DMS53 (cell line): Measurements from ENCODE around the gene RIMS4.

Experiments used
- DNase-seq: peaks from one replicate; lab custom pipeline; 2025; lab: John Stamatoyannopoulos, UW

Gene RIMS4

DNA sequence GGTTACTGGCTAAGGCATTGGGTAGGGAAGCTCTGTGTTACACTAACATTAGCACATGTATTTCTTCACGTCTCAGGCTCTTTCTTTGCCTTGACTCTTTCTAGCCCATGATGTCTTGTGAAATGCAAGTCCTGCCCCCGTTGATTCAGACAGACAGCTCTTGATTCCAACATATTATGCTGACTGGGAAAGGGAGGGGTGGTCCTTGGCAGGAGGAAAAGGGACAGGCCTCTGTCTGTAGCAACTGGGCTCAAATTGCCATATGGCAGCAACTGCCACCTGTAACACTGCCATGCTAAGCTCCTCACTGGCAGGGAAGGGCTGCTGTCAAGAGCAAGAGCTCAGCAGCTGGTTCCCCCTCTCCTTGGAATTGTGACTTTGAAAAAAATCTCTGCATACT lies 70.4 kb downstream of the RIMS4 start:
- no peak for DNase-seq

DNA sequence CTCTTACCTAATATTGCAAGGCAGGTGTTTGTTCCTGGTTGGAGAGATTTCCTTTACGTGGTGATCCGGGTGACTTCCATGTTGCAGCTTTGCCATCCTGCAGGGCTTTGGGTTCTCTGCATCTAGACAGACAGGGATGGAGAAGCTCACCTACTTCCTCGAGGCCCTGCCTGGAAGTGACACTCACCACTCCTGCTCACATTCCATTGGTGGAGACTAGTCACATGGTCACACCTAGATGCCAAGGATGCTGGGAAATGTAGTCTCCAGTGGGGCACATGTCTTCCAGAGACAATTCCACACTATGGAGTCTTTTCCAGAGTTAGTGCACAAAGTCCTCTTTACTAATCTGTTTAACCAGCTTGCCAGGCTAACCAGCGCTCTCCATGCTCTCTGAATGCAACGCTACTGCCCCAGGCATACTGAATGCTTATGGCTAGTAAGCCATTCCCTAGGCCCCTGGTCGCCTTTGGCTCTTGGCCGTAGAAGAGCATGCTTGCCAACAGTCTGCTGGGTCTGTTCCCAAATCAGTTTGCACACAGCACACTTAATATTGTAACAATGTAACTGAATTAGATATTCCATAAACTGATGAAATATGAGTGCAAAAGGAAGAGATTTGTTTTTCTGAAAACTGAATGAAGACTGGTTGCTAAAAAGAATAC lies 71.4 kb downstream of the RIMS4 start:
- DNase-seq, result peak; percentile 94

DNA sequence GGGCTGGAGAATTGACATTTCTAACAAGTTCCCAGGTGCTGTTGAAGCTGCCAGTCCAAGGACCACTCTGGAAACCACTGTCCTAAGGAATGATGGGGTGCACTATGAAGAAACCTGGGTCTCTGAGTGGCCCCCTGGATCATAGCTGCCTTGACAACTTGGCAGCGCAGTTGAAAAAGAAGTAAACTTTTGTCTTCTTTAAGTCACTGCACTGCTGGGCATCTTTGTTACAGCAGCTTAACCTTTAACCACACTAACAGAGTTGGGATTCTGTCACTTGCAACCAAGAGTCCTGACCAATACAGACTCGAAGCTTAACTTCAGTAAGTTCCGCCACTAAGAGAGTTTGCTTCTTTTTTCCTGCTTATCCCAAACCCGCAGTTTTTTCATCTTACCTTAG lies 73.2 kb downstream of the RIMS4 start:
- no peak for DNase-seq

DNA sequence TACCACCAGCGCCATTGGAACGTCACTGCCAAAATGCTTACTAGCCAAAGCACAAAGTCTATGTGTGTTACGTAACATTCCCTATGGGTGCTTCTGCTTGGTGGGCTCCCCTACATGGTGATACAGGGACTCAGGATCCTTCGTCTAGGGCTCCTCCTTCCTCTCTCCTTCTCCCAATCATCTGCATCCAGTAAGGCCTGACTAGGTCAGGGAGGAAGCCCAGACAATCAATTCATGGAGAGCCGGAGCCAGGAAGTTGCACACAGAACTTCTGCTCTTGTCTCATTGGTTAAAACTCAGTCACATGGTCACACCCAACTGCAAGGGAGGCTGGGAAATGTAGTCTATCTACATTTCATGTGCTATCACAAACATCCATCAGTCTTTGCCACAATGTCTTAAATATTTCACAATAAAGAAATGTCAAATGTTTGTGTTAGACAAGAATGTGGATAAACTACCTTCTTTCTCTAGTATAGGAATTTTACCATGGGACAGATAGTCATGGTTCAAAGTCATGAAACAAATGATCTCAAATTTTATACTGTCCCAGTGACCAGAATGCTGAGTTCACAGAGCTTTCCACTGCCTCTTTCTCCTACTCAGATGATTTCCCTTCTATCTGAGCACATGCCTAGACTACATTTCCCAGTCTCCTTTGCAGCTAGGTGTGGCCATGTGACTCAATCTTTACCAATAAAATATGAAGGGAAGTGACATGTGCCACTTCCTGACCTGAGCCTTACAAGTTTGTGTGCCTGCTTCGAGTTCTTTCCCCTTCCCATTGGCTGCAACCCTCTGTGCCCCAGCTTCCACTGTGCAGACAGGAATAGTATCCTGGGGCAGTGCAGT lies 74.0 kb downstream of the RIMS4 start:
- peak; percentile 76 for DNase-seq

DNA sequence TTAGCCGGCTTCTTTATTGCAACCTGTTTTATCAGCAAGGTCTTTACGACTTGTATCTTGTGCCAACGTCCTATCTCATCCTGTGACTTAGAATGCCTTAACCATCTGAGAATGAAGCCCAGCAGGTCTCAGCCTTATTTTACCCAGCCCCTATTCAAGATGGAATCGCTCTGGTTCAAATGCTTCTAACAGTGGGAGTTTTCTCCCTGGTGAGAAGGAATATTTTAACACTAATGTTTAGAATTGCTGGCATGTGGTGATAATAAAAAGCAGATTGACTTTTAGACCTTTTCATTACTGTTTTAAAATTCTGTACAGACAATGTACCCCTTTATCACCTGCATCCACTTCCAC lies 74.6 kb downstream of the RIMS4 start:
- no peak for DNase-seq

DNA sequence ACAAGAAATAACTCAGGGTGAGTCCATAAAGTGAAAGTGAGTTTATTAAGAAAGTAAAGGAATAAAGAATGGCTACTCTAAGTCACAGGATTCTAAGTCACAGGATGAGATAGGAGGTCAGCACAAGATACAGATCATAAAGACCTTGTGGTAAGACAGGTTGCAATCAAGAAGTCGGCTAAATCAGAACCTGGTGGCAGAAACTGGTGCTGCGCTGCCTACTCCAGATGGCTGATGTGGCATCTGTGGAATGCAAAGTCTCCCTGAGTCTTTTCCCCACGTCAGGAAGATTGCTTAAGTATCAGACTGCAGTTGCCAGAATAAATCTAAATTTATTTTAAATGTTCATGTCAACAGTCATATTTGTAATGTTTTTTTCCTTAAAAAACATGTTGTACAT lies 75.4 kb downstream of the RIMS4 start:
- DNase-seq, result peak; percentile 24

DNA sequence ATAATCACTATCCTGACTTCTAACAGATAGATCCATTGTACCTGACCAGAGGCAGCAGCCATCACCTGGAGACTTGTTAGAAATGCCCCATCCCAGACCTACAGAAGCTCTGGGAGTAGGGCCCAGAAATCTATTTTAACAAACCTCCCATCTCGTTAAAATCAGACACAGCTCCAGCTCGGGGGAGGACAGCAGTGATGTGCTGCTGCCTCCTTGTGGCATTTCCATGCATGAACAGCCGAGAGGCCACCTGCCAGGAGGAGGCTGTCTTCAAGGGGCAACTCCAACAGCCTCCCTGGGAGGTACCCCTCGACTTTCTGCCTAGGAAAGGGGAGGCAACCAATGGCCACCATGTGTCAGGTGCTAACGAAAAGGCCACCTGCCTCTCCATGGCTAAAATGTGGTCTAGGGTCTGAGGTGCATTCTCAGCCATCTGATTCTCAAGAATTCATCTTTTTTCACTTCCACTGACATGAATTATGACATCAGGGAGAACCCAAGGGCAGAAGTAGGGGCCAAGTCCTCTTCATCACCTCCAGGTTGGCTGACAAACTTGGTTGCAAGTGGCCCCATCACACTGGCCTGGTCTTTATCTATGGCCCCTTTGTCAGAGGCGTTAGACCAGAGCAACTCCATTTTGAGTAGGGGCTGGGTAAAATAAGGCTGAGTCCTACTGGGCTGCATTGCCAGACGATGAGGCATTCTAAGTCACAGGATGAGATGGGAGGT lies 76.8 kb downstream of the RIMS4 start:
- DNase-seq, result peak; percentile 76

DNA sequence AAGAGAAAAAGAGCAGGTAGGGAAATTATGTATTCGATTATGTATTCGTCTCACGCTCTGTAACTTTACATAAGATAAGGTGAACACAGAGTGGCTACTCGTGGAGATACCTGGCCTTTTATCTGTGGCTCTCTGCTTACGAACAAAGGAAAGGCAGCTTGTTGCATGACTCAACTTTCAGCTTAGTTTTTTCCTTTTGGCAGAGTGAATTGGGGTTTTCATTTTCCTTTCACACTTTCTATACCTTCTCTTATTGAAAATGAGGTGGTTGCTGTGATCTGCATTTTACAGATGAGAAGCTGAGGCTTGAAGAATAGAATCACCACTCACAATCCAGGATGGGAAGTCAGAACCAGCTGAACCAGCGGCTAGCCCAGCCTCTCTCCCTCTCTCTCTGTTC lies 78.0 kb downstream of the RIMS4 start:
- no peak for DNase-seq

DNA sequence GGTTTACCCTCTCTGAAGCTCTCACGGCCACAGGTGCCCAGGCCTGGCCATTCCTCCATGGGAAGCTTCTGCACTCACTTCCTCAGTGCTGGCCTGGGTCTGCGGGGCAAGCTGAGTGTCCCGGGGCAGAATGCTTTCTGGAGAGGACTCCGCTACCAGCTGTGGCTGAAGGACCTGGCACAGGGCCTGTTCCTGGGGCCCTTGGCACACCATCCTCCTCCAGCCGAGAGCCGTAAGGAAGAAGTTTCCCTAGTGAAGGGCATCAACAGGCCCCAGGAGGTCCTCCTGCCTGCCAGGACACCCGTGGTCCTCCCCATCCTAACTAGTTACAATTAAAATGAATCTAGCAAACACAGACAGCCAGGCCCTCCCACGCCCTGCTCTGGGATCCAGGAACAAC lies 78.7 kb downstream of the RIMS4 start:
- no peak for DNase-seq

DNA sequence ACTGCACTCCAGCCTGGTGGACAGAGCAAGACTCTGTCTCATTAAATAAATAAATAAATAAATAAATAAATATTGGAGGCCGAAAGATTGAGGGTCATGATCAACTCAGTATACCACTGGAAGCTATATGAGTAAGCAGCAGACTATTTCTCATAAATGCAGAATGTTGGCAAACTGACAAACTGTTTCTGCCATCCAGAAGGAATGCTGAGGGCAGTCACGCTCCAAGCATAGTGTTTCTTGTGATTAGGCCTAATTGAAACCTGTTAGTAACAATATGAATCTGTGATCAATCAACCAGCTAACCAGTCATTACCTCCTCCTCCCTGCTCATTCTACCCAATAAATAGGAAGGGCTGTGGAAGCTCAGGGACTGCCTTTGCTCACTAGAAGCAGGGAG lies 79.9 kb downstream of the RIMS4 start:
- no peak for DNase-seq

DNA sequence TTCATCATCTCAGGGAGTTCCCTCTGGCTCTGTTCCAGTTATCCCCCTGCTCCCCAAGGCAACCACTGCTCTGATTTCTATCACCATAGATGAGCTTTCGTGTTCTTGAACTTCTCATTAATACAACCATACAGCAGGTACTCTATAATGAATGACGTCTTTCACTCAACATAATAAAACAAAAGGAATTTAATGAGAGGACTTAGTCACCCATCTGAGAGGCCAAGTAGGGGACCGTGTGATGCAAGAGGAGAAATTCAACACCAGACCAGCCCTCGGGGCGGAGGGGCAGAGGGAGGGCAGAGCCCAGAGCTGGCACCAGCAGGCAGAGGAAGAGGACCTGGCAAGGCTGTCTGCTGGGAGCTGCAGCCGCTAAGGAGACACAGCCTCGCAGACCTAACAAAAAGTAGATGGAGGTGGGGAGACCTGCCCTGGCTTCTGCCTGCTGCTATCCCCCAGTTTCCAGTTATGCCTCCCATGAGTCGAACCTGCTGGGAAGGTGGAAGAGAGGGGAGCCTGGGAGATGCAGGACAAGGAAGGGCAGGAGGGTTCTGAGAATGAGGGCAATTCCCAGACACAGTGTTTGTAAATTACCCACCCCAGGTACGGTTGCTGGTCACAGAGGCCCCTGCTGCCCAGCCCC lies 81.4 kb downstream of the RIMS4 start:
- DNase-seq, result peak; percentile 79

DNA sequence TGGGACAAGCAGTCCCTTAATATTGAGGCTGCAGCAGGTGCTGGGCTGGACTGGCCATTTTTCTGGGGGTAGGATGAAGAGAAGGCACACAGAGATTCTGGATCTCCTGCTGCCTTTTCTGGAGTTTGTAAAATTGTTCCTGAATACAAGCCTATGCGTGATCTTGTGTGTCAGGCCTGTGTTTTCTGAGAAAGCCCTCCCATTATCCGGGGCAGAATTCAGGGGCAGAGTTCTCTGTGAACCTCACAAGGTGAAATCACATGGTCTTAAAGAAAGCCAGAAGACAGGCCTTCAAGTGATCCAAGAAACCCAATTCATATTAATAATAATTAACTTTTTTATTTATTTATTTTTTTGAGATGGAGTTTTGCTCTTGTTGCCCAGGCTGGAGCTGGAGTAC lies 82.7 kb downstream of the RIMS4 start:
- no peak for DNase-seq

DNA sequence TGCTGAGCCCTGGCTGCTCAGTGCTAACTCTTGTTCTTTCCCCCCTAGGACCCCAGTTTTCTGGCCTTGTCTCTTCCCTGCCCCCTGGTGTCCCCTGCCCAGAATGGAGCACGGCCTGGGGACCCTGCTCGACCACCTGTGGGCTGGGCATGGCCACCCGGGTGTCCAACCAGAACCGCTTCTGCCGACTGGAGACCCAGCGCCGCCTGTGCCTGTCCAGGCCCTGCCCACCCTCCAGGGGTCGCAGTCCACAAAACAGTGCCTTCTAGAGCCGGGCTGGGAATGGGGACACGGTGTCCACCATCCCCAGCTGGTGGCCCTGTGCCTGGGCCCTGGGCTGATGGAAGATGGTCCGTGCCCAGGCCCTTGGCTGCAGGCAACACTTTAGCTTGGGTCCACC lies 83.3 kb downstream of the RIMS4 start:
- DNase-seq, result no peak

DNA sequence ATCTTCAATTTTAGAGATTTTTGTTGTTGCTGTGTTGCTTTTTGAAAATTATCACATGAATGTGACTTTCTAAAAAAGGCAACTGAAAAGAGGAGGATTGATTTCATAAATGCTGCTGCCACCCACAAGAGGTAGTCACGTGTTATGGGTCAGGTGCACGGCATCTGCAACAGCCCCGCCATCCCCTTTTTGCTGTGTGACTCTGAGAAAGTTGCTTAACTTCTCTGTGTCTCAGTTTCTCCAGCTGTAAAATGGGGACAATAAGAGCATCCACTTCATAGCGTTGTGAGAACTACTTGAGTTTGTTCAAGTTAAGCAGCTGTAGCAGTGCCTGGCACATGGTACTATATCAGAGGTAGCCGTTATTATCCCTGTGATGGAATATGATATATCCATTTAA lies 84.5 kb downstream of the RIMS4 start:
- DNase-seq, result no peak

DNA sequence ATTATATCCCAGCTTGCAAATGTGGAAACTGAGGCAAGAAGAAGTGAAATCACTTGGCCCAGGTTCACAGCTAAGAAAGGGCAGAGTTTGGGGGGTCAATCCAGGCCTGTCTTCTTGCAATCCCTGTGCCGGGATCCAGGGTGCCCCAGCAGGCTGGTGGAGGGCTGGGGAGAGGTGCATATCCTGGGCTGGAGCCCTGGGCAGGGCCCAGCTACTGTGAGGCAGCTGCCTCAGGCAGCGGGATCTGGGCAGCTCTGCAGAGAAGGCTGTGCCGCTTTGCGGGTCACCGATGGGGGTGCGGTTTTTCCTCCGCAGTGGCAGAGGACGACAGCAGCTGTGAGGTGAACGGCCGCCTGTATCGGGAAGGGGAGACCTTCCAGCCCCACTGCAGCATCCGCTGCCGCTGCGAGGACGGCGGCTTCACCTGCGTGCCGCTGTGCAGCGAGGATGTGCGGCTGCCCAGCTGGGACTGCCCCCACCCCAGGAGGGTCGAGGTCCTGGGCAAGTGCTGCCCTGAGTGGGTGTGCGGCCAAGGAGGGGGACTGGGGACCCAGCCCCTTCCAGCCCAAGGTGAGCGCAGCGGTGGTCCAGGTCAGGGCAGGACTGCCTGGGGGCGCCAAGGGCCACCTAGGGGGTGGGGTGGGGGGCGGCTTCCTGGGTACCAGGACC lies 85.8 kb downstream of the RIMS4 start:
- DNase-seq, result no peak

DNA sequence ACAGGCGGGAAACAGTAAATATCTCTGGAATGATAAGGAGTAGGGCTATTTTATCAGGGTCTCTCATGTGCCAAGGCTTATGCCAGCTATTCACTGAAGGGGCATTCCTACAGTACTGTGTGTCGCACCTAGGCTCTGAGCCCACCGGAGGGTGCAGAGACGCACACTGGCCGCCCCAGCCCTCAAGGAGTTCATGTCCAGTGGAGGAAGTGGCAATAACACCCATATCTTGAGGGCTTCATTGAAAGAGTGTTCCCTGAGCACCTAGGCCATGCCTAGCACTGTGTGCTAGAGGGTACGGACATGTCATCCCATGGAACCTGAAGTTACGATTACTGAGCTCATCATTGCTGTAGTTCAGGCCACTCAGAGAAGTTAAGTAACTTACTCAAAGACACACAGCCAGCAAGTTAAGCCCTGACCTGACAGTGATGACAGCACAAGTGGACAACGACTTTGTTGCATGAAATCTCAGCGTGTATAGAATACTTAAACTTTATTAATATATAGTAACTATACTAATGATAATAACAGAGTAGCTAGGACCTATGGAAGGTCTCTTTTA lies 86.5 kb downstream of the RIMS4 start:
- no peak for DNase-seq

DNA sequence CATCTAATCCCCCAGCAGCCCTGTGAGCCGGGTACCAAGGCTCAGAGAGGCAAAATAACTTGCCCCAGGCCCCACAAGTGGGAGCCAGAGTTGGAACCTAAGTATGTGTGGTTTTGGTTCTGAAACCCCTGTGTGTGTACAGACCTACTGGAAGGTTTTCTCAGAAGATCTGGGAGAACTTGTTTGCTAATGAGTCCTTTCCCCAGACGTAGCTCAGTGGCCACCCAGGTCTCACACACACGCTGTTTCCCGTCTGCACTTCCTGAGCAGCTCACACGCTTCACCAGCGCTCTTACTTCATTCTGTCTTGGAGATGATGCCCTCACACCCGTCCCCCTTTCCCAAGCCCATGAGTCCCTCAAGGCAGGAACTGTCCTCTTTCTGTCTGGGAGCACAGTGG lies 87.0 kb downstream of the RIMS4 start:
- no peak for DNase-seq

DNA sequence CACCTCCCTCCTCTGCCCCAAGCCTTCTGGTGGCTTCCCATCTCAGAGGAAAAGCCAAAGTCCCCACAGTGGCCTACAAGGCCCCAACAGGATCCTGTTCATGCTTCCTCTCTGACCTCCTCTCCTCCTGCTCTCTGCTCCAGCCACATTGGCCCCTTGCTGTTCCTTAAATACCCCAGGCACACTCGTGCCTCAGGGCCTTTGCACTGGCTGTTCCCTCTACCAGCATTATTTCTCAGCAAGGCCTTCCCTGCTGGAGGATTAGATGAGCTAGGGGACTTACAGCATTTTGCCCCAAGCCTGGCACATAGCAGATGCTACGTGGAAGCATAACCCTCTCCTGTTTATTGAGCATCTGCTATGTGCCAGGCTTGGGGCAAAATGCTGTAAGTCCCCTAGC lies 87.4 kb downstream of the RIMS4 start:
- no peak for DNase-seq

DNA sequence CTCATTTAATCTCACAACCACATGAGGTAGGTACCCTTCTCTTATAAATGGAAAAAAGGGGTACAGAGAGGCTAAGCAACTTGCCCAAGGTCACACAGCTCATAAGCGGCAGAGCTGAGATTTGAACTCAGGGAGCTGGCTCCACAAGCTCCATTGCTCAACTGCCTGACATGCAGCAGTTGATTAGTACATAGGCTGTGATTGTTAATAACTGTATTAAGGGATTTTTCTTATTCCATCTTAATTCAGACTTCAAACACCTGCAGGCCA lies 88.6 kb downstream of the RIMS4 start:
- DNase-seq, result no peak

DNA sequence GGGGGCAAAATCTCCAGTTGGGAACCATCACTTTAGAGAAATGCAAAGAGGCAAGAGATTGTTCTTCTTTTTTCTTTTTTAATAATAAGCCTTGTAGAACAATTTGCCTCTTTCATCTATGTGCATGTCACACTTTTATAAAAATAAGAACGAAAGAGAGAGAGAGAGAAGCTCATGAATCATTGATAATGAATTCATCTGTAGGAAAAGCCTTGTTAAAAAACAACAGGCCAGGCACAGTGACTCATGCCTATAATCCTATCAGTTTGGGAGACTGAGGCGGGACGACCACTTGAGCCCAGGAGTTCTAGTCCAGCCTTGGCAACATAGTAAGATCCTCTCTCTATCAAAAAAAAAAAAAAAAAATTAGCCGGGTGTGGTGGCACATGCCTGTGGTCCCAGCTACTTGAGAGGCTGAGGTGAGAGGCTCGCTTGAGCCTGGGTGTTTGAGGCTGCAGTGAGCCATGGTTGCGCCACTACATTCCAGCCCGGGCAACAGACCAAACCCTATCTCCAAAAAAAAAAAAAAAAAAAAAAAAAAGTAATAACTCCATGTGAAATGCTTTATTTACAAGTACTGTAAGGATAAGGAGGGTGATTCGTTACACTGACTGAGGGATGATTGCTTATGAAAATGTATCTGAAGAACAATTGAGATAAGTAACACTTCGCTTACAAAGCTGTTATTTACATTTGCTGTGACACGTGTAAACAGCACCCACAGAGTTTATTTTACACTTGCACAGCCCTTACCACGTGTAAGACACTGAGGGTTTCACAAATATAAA lies 89.2 kb downstream of the RIMS4 start:
- no peak for DNase-seq

DNA sequence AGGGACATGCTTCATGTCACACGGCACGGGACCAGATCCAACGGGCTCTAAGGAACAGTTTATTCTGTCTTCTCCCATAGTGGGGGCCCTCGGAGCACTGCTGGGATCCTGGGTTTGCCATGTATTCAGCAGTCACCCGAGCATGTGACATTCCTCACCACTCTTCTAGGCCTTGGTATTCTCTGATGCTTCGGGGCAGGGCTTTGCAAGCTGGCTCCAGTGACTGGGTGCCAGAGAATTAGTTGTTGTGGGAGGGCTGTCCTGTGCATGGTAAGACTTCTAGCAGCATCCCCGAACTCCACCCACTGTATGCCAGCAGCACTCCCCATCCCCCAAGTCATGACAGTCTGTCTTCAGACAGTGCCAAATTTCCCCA lies 89.7 kb downstream of the RIMS4 start:
- DNase-seq, result no peak
